Kidney (tissue), 14 donors: ENCODE data around the gene ORC3. TPM values are rescaled to one million over a fixed set of nuclear protein-coding genes. Genes with fewer than 3 reads are reported as not detected.

ENCODE experiments used
- DNase-seq, 5 donors: peaks; one replicate each; pipeline ENCODE4 v3.0.0-alpha.2; 2013 to 2020
- FAIRE-seq: peaks from 2 replicates; lab custom pipeline; 2012; peaks lifted over from hg19 to GRCh38; lab: Jason Lieb, UNC
- H3K27ac ChIP-seq, 2 donors: one replicate each; pipeline ENCODE4 v1.7.0; 2013; ENCODE audit warnings: low read depth in 2 of 2, low read length in 2 of 2, inconsistent platforms in 1 of 2
- H3K27me3 ChIP-seq: one replicate; pipeline ENCODE4 v1.7.1; 2013; ENCODE audit warnings: low read length, inconsistent platforms; ENCODE audit not compliant: control insufficient read depth, insufficient read depth
- H3K36me3 ChIP-seq, 3 donors: one replicate each; pipeline versions ENCODE4 v1.7.0 to v1.7.1; 2013; ENCODE audit warnings: low read length in 3 of 3, control low read depth in 1 of 3, inconsistent platforms in 1 of 3; ENCODE audit not compliant: insufficient read depth in 3 of 3, control insufficient read depth in 2 of 3
- H3K4me1 ChIP-seq, 3 donors: one replicate each; pipeline versions ENCODE4 v1.7.0 to v1.7.1; 2013; ENCODE audit warnings: low read length in 3 of 3, inconsistent platforms in 1 of 3, low read depth in 1 of 3; ENCODE audit not compliant: control insufficient read depth in 2 of 3, insufficient read depth in 2 of 3
- H3K4me3 ChIP-seq, 3 donors: one replicate each; pipeline versions ENCODE4 v1.7.0 to v1.8.1; 2013; ENCODE audit warnings: low read length in 3 of 3, control low read depth in 1 of 3, inconsistent platforms in 1 of 3
- H3K9ac ChIP-seq, 3 donors: one replicate each; pipeline versions ENCODE4 v1.7.0 to v1.7.1; 2013; ENCODE audit warnings: low read length in 3 of 3, control low read depth in 1 of 3, inconsistent platforms in 1 of 3
- H3K9me3 ChIP-seq, 3 donors: one replicate each; pipeline versions ENCODE4 v1.7.0 to v1.7.1; 2013; ENCODE audit warnings: low read length in 3 of 3, control low read depth in 1 of 3, inconsistent platforms in 1 of 3; ENCODE audit not compliant: control insufficient read depth in 2 of 3, insufficient read depth in 1 of 3
- CTCF ChIP-seq: IDR thresholded peaks from 3 replicates; pipeline ENCODE4 v1.5.1; 2012; ENCODE audit warnings: mild to moderate bottlenecking, moderate library complexity, borderline replicate concordance; ENCODE audit not compliant: insufficient read depth; ENCODE audit errors: extremely low read depth
- intact Hi-C: fragments of 100-400 bp; cut with DNase I; formaldehyde crosslinking; loops from one replicate; pipeline ENCODE4 v1.11.1; 2022
- polyA plus RNA-seq: library from polyadenylated mRNA; stranded (reverse); fragments of 350-450 nt; fragmentation: Illumina TruSeq; extraction: RNeasy Lipid Tissue Mini Kit (QIAGEN cat#74804); gene quantifications from one replicate; pipeline ENCODE4 v1.2.3, GENCODE V29; 2014; ENCODE audit warnings: low read depth, low replicate concordance; ENCODE audit not compliant: insufficient read depth
- total RNA-seq: library from RNA; stranded (reverse); fragmentation: NEBNext Ultra II Directional; extraction: Animal tissue kit (Norgen Biotek cat#: 25700); gene quantifications from one replicate; pipeline ENCODE4 v1.2.1, GENCODE V29; 2021
- donor health status: control.
- donor health status: control.
- donor health status: control.
- donor health status: control.
- donor health status: control.
- donor health status: DM: yes; HTN: yes; CAD: no.
- donor health status: Normal renal cell carcinoma (clear cell type).

The ORC3 gene
- total and polyA plus RNA-seq, 2 donors from 2014 or later = 16.4 to 22.7 TPM

- H3K4me1 ChIP-seq = no peaks in the 10 kb centered on the region
- H3K27me3 ChIP-seq = no peaks in the 10 kb centered on the region
- TF ChIP-seq CTCF = no peak
- DNase-seq (no peak), FAIRE-seq (no peak)
- no peak overlapping the region for H3K9ac ChIP-seq
- intact Hi-C loops = no loop called here
- no peak overlapping the region for H3K27ac ChIP-seq
- H3K9me3 ChIP-seq = no peaks in the 10 kb centered on the region
- peaks cover 0 to 2% (median 0%) of the 10 kb centered on the region in 3 donors for H3K36me3 ChIP-seq
- H3K4me3 ChIP-seq = no peak overlapping the region
Observed at GRCh38 chr6:87654875-87655454, 65.0 kb downstream of the ORC3 start.

GRCh38 chr6:87655824-87656223 lies 65.9 kb downstream of the ORC3 start:
- Histone ChIP-seq H3K4me3 (no peak overlapping the region), H3K4me1 (no peaks in the 10 kb centered on the region), H3K9ac (no peak overlapping the region), H3K27ac (no peak overlapping the region), H3K36me3 (peaks cover 0 to 2% (median 0%) of the 10 kb centered on the region in 3 donors), H3K9me3 (no peaks in the 10 kb centered on the region), H3K27me3 (no peaks in the 10 kb centered on the region)
- no peak for TF ChIP-seq CTCF
- intact Hi-C loops = no loop called here
- DNase-seq = peak in 1 of 5 donors; percentile 74
- no peak for FAIRE-seq

GRCh38 chr6:87656857-87657256 lies 66.9 kb downstream of the ORC3 start:
- Histone ChIP-seq H3K9me3 (no peaks in the 10 kb centered on the region), H3K27me3 (no peaks in the 10 kb centered on the region), H3K9ac (no peak overlapping the region), H3K4me3 (no peak overlapping the region), H3K36me3 (peaks cover 0 to 2% (median 0%) of the 10 kb centered on the region in 3 donors), H3K4me1 (no peaks in the 10 kb centered on the region), H3K27ac (no peak overlapping the region)
- DNase-seq (peak in 1 of 5 donors; percentile 20), FAIRE-seq (no peak)
- TF ChIP-seq CTCF = no peak
- intact Hi-C loops = no loop called here

- Histone ChIP-seq H3K9me3 (no peaks in the 10 kb centered on the region), H3K36me3 (peaks cover 0 to 2% (median 0%) of the 10 kb centered on the region in 3 donors), H3K4me3 (no peak overlapping the region), H3K4me1 (no peaks in the 10 kb centered on the region), H3K9ac (no peak overlapping the region), H3K27me3 (no peaks in the 10 kb centered on the region), H3K27ac (no peak overlapping the region)
- no peak for TF ChIP-seq CTCF
- DNase-seq (no peak), FAIRE-seq (no peak)
- intact Hi-C loops = no loop called here
Observed at GRCh38 chr6:87658516-87658915, 68.6 kb downstream of the ORC3 start.
